Astrocyte (in vitro differentiated cells and primary cell): ENCODE data around the gene VAX1. TPM values are rescaled to one million over a fixed set of nuclear protein-coding genes. Genes with fewer than 3 reads are reported as not detected.

Experiments
- DNase-seq: peaks from one replicate; pipeline ENCODE4 v3.0.0-alpha.2; 2010; ENCODE audit warnings: low read depth
- FAIRE-seq: peaks from 2 replicates; lab custom pipeline; 2011; peaks lifted over from hg19 to GRCh38; lab: Jason Lieb, UNC
- H2AFZ ChIP-seq: 2 replicates; pipeline ENCODE4 v1.6.0; 2012; ENCODE audit warnings: low read depth, low read length, inconsistent platforms
- H3K27ac ChIP-seq: 2 replicates; pipeline ENCODE4 v1.5.1; 2011; ENCODE audit warnings: low read depth, low read length, inconsistent platforms
- H3K27me3 ChIP-seq: 2 replicates; pipeline ENCODE4 v1.6.0; 2011; ENCODE audit warnings: low read length, inconsistent platforms; ENCODE audit not compliant: insufficient read depth
- H3K36me3 ChIP-seq: 2 replicates; pipeline ENCODE4 v1.5.1; 2011; ENCODE audit warnings: low read length, inconsistent platforms; ENCODE audit not compliant: insufficient read depth
- H3K4me1 ChIP-seq: 2 replicates; pipeline ENCODE4 v1.5.1; 2011; ENCODE audit warnings: low read length, inconsistent platforms; ENCODE audit not compliant: insufficient read depth
- H3K4me2 ChIP-seq: 2 replicates; pipeline ENCODE4 v1.6.0; 2012; ENCODE audit warnings: low read length, inconsistent platforms
- H3K4me3 ChIP-seq: 2 replicates; pipeline ENCODE4 v1.5.1; 2011; ENCODE audit warnings: low read depth, mild to moderate bottlenecking, low read length, inconsistent platforms; ENCODE audit not compliant: insufficient read depth
- H3K79me2 ChIP-seq: 2 replicates; pipeline ENCODE4 v1.6.0; 2012; ENCODE audit warnings: mild to moderate bottlenecking, low read length, inconsistent platforms; ENCODE audit not compliant: insufficient read depth
- H3K9ac ChIP-seq: 2 replicates; pipeline ENCODE4 v1.6.0; 2012; ENCODE audit warnings: mild to moderate bottlenecking, low read length, inconsistent platforms
- H3K9me3 ChIP-seq: 2 replicates; pipeline ENCODE4 v1.5.1; 2012; ENCODE audit warnings: low read depth, mild to moderate bottlenecking, low read length, inconsistent platforms; ENCODE audit not compliant: insufficient read depth
- H4K20me1 ChIP-seq: 2 replicates; pipeline ENCODE4 v1.6.0; 2012; ENCODE audit warnings: low read length, inconsistent platforms; ENCODE audit not compliant: insufficient read depth
- H3K27ac Mint-ChIP-seq: one replicate; pipeline ENCODE4 v1.8.0; 2021; ENCODE audit warnings: mild to moderate bottlenecking, mixed read lengths; ENCODE audit not compliant: unreplicated experiment
- H3K27me3 Mint-ChIP-seq: one replicate; pipeline ENCODE4 v1.8.0; 2021; ENCODE audit warnings: low read depth, mixed read lengths; ENCODE audit not compliant: unreplicated experiment
- H3K36me3 Mint-ChIP-seq: one replicate; pipeline ENCODE4 v1.8.0; 2021; ENCODE audit warnings: low read depth, mixed read lengths; ENCODE audit not compliant: unreplicated experiment
- H3K4me1 Mint-ChIP-seq: one replicate; pipeline ENCODE4 v1.8.0; 2021; ENCODE audit warnings: low read depth, mixed read lengths; ENCODE audit not compliant: unreplicated experiment
- H3K4me3 Mint-ChIP-seq: one replicate; pipeline ENCODE4 v1.8.0; 2021; ENCODE audit warnings: mild to moderate bottlenecking, moderate library complexity, mixed read lengths; ENCODE audit not compliant: unreplicated experiment
- H3K9me3 Mint-ChIP-seq: one replicate; pipeline ENCODE4 v1.8.0; 2021; ENCODE audit warnings: mild to moderate bottlenecking, mixed read lengths; ENCODE audit not compliant: unreplicated experiment
- CTCF ChIP-seq: IDR thresholded peaks from 2 replicates; pipeline ENCODE4 v1.5.1; 2011; ENCODE audit warnings: low read depth, mild to moderate bottlenecking, inconsistent platforms, low read length, moderate library complexity; ENCODE audit not compliant: insufficient read depth
- EZH2 ChIP-seq: IDR thresholded peaks from 2 replicates; pipeline ENCODE4 v1.6.1; 2012; ENCODE audit warnings: mild to moderate bottlenecking, low read length, inconsistent platforms; ENCODE audit not compliant: insufficient read depth
- total RNA-seq: library from RNA; stranded (reverse); gene quantifications from 2 replicates; pipeline ENCODE4 v1.2.1, GENCODE V29; 2021

VAX1 gene
- total RNA-seq, 1 donor from 2014 or later, result 0.34 TPM

- Mint-ChIP-seq H3K9me3 (peaks cover 10% of the 10 kb centered on the region), H3K4me1 (no peaks in the 10 kb centered on the region), H3K36me3 (peaks cover 3% of the 10 kb centered on the region), H3K27ac (no peak overlapping the region), H3K4me3 (no peak overlapping the region), H3K27me3 (peaks cover 86% of the 10 kb centered on the region)
- Histone ChIP-seq H2AFZ (no peak overlapping the region), H3K4me2 (peak overlapping the region; percentile 69), H3K9ac (no peak overlapping the region), H3K36me3 (no peaks in the 10 kb centered on the region), H3K4me1 (peaks cover 3% of the 10 kb centered on the region), H3K27ac (no peak overlapping the region), H3K27me3 (peaks cover 92% of the 10 kb centered on the region), H3K79me2 (no peaks in the 10 kb centered on the region), H4K20me1 (peaks cover 4% of the 10 kb centered on the region), H3K4me3 (no peak overlapping the region), H3K9me3 (peaks cover 2% of the 10 kb centered on the region)
- peak; percentile 38 for TF ChIP-seq EZH2
- TF ChIP-seq CTCF, result no peak
- no peak for FAIRE-seq
- no peak for DNase-seq
These were observed 24.3 kb upstream of the VAX1 start for GRCh38 chr10:117162093-117163060.

GRCh38 chr10:117161386-117162033, 23.4 kb upstream of the VAX1 start:
- no peak overlapping the region for H2AFZ ChIP-seq
- Mint-ChIP-seq H3K9me3 (peaks cover 10% of the 10 kb centered on the region), H3K4me3 (no peak overlapping the region), H3K27ac (no peak overlapping the region), H3K4me1 (no peaks in the 10 kb centered on the region), H3K36me3 (peaks cover 3% of the 10 kb centered on the region), H3K27me3 (peaks cover 86% of the 10 kb centered on the region)
- no peak overlapping the region for H3K9ac ChIP-seq
- H4K20me1 ChIP-seq, result peaks cover 2% of the 10 kb centered on the region
- H3K36me3 ChIP-seq, result no peaks in the 10 kb centered on the region
- H3K27me3 ChIP-seq, result peaks cover 89% of the 10 kb centered on the region
- no peaks in the 10 kb centered on the region for H3K9me3 ChIP-seq
- FAIRE-seq (no peak), DNase-seq (no peak)
- no peaks in the 10 kb centered on the region for H3K79me2 ChIP-seq
- peaks cover 3% of the 10 kb centered on the region for H3K4me1 ChIP-seq
- no peak overlapping the region for H3K4me2 ChIP-seq
- TF ChIP-seq EZH2, result no peak
- no peak for TF ChIP-seq CTCF
- H3K27ac ChIP-seq, result no peak overlapping the region
- no peak overlapping the region for H3K4me3 ChIP-seq
